HEK293T (cell line): ENCODE results near the gene PARD6A.

ENCODE experiments used
- BHLHE40 ChIP-seq: fragments of 450-650 bp; IDR thresholded peaks from 2 replicates; pipeline ENCODE4 v1.6.1; 2016; ENCODE audit warnings: mild to moderate bottlenecking, moderate library complexity, borderline replicate concordance
- ELF4 ChIP-seq: fragments of 450-650 bp; IDR thresholded peaks from 2 replicates; pipeline ENCODE4 v1.6.1; 2017; ENCODE audit warnings: antibody characterized with exemption
- FOXA1 ChIP-seq: fragments of 450-650 bp; IDR thresholded peaks from 2 replicates; pipeline ENCODE4 v1.6.1; 2016; ENCODE audit warnings: mild to moderate bottlenecking
- HDGF ChIP-seq: fragments of 450-650 bp; IDR thresholded peaks from 2 replicates; pipeline ENCODE4 v1.6.1; 2017; ENCODE audit warnings: antibody characterized with exemption, borderline replicate concordance
- NFRKB ChIP-seq: fragments of 450-650 bp; IDR thresholded peaks from 2 replicates; pipeline ENCODE4 v1.6.1; 2016; ENCODE audit warnings: mild to moderate bottlenecking, moderate library complexity
- PKNOX1 ChIP-seq: fragments of 450-650 bp; IDR thresholded peaks from 2 replicates; pipeline ENCODE4 v1.6.1; 2016
- ZNF384 ChIP-seq: fragments of 450-650 bp; IDR thresholded peaks from 2 replicates; pipeline ENCODE4 v1.6.1; 2016

- TF ChIP-seq ZNF384 (no peak), HDGF (no peak), BHLHE40 (no peak), NFRKB (no peak), PKNOX1 (no peak), FOXA1 (no peak), ELF4 (no peak)
These were observed 1.9 kb downstream of the PARD6A start for GRCh38 chr16:67662653-67663010.
